Immature natural killer cell (primary cell): ENCODE results near the gene PRR13. TPM values are rescaled to one million over a fixed set of nuclear protein-coding genes. Genes with fewer than 3 reads are reported as not detected.

Experiments used
- polyA plus RNA-seq, 3 donors: library from polyadenylated mRNA; unstranded; fragments of 300-500 nt; fragmentation: Illumina TruSeq; gene quantifications; one replicate each; pipeline ENCODE4 v1.2.3, GENCODE V29; 2021

PRR13 gene
- polyA plus RNA-seq, 3 donors from 2014 or later = 527 to 1,019 (median 714) TPM

Other genes with a start within 250 kb of the PRR13 start
- gene ITGB7, start 234.5 kb upstream of the PRR13 start, polyA plus RNA-seq = 100 to 1,000 TPM; 289 to 390 (median 389) TPM
- gene RARG, start 209.5 kb upstream of the PRR13 start, polyA plus RNA-seq = 10 to 100 TPM in 1 of 3 donors, 1 to 10 TPM in 2; 2.9 to 10.1 (median 4.7) TPM
- under 1 TPM in 1 of 3 donors, not detected in 2; 0.53 TPM for gene ESPL1, start 173.4 kb upstream of the PRR13 start, polyA plus RNA-seq
- gene PFDN5, start 146.2 kb upstream of the PRR13 start, polyA plus RNA-seq = 1,000 to 10,000 TPM in 1 of 3 donors, 100 to 1,000 TPM in 2; 829 to 1,850 (median 845) TPM
- 10 to 100 TPM; 51.3 to 78.7 (median 64.0) TPM for gene MYG1, start 142.0 kb upstream of the PRR13 start, polyA plus RNA-seq
- gene AAAS, start 120.1 kb upstream of the PRR13 start, polyA plus RNA-seq = 10 to 100 TPM; 27.5 to 46.8 (median 46.0) TPM
- gene SP7, start 105.4 kb upstream of the PRR13 start, polyA plus RNA-seq = not detected
- gene SP1, start 61.6 kb upstream of the PRR13 start, polyA plus RNA-seq = 10 to 100 TPM in 1 of 3 donors, 1 to 10 TPM in 2; 3.4 to 12.2 (median 4.8) TPM
- gene AMHR2, start 17.9 kb upstream of the PRR13 start, polyA plus RNA-seq = under 1 TPM in 1 of 3 donors, not detected in 2; 0.19 TPM
- gene PCBP2, start 10.4 kb downstream of the PRR13 start, polyA plus RNA-seq = 100 to 1,000 TPM in 1 of 3 donors, 10 to 100 TPM in 2; 79.2 to 102 (median 92.2) TPM
- 1 to 10 TPM in 2 of 3 donors, not detected in 1; 1.2 to 2.7 TPM for gene MAP3K12, start 57.7 kb downstream of the PRR13 start, polyA plus RNA-seq
- 10 to 100 TPM; 11.5 to 28.9 (median 28.8) TPM for gene TARBP2, start 59.5 kb downstream of the PRR13 start, polyA plus RNA-seq
- gene NPFF, start 65.8 kb downstream of the PRR13 start, polyA plus RNA-seq = not detected
- 10 to 100 TPM; 17.6 to 23.9 (median 17.7) TPM for gene ATF7, start 184.6 kb downstream of the PRR13 start, polyA plus RNA-seq
- 100 to 1,000 TPM; 383 to 495 (median 467) TPM for gene ATP5MC2, start 234.3 kb downstream of the PRR13 start, polyA plus RNA-seq